DMS153 treated with DMSO at 0.1 percent for 48 hours (cell line): ENCODE measurements around the gene MEF2C.

Experiments
- DNase-seq: peaks from one replicate; lab custom pipeline; 2025; ENCODE audit not compliant: unreplicated experiment; lab: John Stamatoyannopoulos, UW

MEF2C gene

GRCh38 chr5:88676637-88677375, 206.2 kb downstream of the MEF2C start:
- no peak for DNase-seq

GRCh38 chr5:88675708-88676636, 207.0 kb downstream of the MEF2C start:
- DNase-seq, result peak; percentile 48

GRCh38 chr5:88675168-88675707, 207.7 kb downstream of the MEF2C start:
- DNase-seq, result no peak

- peak; percentile 3 for DNase-seq
These were observed 208.4 kb downstream of the MEF2C start for GRCh38 chr5:88674356-88675167.

- no peak for DNase-seq
These were observed 209.5 kb downstream of the MEF2C start for GRCh38 chr5:88673253-88674105.

GRCh38 chr5:88672644-88673252, 210.2 kb downstream of the MEF2C start:
- no peak for DNase-seq

GRCh38 chr5:88671505-88672499, 211.2 kb downstream of the MEF2C start:
- DNase-seq, result no peak

- DNase-seq, result no peak
These were observed 211.9 kb downstream of the MEF2C start for GRCh38 chr5:88671106-88671504.

GRCh38 chr5:88670461-88670860, 212.5 kb downstream of the MEF2C start:
- DNase-seq, result no peak

GRCh38 chr5:88669371-88670050, 213.5 kb downstream of the MEF2C start:
- DNase-seq, result no peak

GRCh38 chr5:88667496-88668201, 215.3 kb downstream of the MEF2C start:
- no peak for DNase-seq
